MM.1S (cell line): ENCODE results near the gene ASGR1.

ENCODE experiments used
- CTCF ChIP-seq: fragments of 300-600 bp; sonication (generic); IDR thresholded peaks from 2 replicates; pipeline ENCODE4 v1.5.1; 2016; ENCODE audit warnings: antibody characterized with exemption, low read length, mixed read lengths
- EZH2phosphoT487 ChIP-seq: fragments of 300-600 bp; sonication (generic); IDR thresholded peaks from 2 replicates; pipeline ENCODE4 v1.6.1; 2018; ENCODE audit warnings: antibody characterized with exemption, low read length

GRCh38 chr17:7208027-7208571 lies 28.9 kb upstream of the ASGR1 start:
- TF ChIP-seq CTCF = no peak
- no peak for TF ChIP-seq EZH2phosphoT487
